NCI-H1930 (cell line): ENCODE results near the gene TRIM25.

ENCODE experiments used
- DNase-seq, 2 experiments: peaks; one replicate each; lab custom pipeline; 2025; lab: John Stamatoyannopoulos, UW

Gene TRIM25

GRCh38 chr17:56894859-56895455 lies 18.9 kb downstream of the TRIM25 start:
- DNase-seq: no peak

GRCh38 chr17:56893503-56893902 lies 20.3 kb downstream of the TRIM25 start:
- DNase-seq: no peak

- no peak for DNase-seq
These were observed 21.5 kb downstream of the TRIM25 start for GRCh38 chr17:56892333-56892732.

GRCh38 chr17:56891751-56892150 lies 22.1 kb downstream of the TRIM25 start:
- DNase-seq: no peak

- no peak for DNase-seq
These were observed 22.8 kb downstream of the TRIM25 start for GRCh38 chr17:56890906-56891674.

GRCh38 chr17:56890390-56890789 lies 23.5 kb downstream of the TRIM25 start:
- DNase-seq: no peak

- DNase-seq: no peak
These were observed 26.0 kb downstream of the TRIM25 start for GRCh38 chr17:56887552-56888467.

GRCh38 chr17:56887105-56887504 lies 26.7 kb downstream of the TRIM25 start:
- no peak for DNase-seq

- no peak for DNase-seq
These were observed 27.5 kb downstream of the TRIM25 start for GRCh38 chr17:56886288-56886731.

GRCh38 chr17:56885312-56885657 lies 28.6 kb downstream of the TRIM25 start:
- DNase-seq: no peak

- no peak for DNase-seq
These were observed 29.2 kb downstream of the TRIM25 start for GRCh38 chr17:56884483-56885311.

- no peak for DNase-seq
These were observed 30.2 kb downstream of the TRIM25 start for GRCh38 chr17:56883616-56884015.

GRCh38 chr17:56881685-56882295 lies 32.1 kb downstream of the TRIM25 start:
- DNase-seq: no peak

- no peak for DNase-seq
These were observed 33.3 kb downstream of the TRIM25 start for GRCh38 chr17:56880571-56880970.

- DNase-seq: no peak
These were observed 33.7 kb downstream of the TRIM25 start for GRCh38 chr17:56880133-56880532.

- DNase-seq: no peak
These were observed 34.6 kb downstream of the TRIM25 start for GRCh38 chr17:56879280-56879679.

GRCh38 chr17:56876766-56877179 lies 37.1 kb downstream of the TRIM25 start:
- no peak for DNase-seq

GRCh38 chr17:56870081-56870651 lies 43.7 kb downstream of the TRIM25 start:
- no peak for DNase-seq

- DNase-seq: no peak
These were observed 45.1 kb downstream of the TRIM25 start for GRCh38 chr17:56868716-56869115.

- no peak for DNase-seq
These were observed 45.9 kb downstream of the TRIM25 start for GRCh38 chr17:56867948-56868376.

GRCh38 chr17:56866496-56866895 lies 47.4 kb downstream of the TRIM25 start:
- DNase-seq: no peak
